ENCODE data around the gene WDR36.

DNA sequence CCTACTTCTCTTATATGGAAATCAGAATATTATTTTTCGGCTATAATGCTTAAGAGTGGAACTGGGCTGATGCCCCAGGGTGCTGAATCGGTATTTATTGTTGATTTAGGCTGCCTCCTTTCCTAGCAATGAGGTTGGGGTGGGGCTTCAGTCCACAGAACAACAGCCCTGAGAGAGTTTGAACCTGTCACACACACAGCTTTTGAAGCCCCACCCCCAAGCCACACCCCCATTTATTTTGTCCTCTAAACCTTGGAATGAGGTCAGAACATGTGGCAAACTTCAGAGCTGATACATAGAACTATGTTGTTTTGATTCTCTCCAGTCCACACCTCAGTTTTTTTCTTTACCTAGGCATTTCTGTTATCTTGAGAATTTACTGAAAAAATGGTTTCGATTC lies 80.4 kb downstream of the WDR36 start:
- TF ChIP-seq, protein P1, sequence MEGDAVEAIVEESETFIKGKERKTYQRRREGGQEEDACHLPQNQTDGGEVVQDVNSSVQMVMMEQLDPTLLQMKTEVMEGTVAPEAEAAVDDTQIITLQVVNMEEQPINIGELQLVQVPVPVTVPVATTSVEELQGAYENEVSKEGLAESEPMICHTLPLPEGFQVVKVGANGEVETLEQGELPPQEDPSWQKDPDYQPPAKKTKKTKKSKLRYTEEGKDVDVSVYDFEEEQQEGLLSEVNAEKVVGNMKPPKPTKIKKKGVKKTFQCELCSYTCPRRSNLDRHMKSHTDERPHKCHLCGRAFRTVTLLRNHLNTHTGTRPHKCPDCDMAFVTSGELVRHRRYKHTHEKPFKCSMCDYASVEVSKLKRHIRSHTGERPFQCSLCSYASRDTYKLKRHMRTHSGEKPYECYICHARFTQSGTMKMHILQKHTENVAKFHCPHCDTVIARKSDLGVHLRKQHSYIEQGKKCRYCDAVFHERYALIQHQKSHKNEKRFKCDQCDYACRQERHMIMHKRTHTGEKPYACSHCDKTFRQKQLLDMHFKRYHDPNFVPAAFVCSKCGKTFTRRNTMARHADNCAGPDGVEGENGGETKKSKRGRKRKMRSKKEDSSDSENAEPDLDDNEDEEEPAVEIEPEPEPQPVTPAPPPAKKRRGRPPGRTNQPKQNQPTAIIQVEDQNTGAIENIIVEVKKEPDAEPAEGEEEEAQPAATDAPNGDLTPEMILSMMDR (conservative IDR thresholded peaks at IDR 0.05; ENCODE audit: low read depth in 2 of 2) = no peak
- TF ChIP-seq, protein P2, sequence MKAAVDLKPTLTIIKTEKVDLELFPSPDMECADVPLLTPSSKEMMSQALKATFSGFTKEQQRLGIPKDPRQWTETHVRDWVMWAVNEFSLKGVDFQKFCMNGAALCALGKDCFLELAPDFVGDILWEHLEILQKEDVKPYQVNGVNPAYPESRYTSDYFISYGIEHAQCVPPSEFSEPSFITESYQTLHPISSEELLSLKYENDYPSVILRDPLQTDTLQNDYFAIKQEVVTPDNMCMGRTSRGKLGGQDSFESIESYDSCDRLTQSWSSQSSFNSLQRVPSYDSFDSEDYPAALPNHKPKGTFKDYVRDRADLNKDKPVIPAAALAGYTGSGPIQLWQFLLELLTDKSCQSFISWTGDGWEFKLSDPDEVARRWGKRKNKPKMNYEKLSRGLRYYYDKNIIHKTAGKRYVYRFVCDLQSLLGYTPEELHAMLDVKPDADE (IDR thresholded peaks at IDR 0.05) = no peak
- TF ChIP-seq, protein P3, sequence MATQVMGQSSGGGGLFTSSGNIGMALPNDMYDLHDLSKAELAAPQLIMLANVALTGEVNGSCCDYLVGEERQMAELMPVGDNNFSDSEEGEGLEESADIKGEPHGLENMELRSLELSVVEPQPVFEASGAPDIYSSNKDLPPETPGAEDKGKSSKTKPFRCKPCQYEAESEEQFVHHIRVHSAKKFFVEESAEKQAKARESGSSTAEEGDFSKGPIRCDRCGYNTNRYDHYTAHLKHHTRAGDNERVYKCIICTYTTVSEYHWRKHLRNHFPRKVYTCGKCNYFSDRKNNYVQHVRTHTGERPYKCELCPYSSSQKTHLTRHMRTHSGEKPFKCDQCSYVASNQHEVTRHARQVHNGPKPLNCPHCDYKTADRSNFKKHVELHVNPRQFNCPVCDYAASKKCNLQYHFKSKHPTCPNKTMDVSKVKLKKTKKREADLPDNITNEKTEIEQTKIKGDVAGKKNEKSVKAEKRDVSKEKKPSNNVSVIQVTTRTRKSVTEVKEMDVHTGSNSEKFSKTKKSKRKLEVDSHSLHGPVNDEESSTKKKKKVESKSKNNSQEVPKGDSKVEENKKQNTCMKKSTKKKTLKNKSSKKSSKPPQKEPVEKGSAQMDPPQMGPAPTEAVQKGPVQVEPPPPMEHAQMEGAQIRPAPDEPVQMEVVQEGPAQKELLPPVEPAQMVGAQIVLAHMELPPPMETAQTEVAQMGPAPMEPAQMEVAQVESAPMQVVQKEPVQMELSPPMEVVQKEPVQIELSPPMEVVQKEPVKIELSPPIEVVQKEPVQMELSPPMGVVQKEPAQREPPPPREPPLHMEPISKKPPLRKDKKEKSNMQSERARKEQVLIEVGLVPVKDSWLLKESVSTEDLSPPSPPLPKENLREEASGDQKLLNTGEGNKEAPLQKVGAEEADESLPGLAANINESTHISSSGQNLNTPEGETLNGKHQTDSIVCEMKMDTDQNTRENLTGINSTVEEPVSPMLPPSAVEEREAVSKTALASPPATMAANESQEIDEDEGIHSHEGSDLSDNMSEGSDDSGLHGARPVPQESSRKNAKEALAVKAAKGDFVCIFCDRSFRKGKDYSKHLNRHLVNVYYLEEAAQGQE (IDR thresholded peaks at IDR 0.05; ENCODE audit: unreplicated experiment) = no peak
- TF ChIP-seq NANOG (IDR thresholded peaks at IDR 0.05; ENCODE audit: borderline replicate concordance) = no peak
- TF ChIP-seq, protein P4, sequence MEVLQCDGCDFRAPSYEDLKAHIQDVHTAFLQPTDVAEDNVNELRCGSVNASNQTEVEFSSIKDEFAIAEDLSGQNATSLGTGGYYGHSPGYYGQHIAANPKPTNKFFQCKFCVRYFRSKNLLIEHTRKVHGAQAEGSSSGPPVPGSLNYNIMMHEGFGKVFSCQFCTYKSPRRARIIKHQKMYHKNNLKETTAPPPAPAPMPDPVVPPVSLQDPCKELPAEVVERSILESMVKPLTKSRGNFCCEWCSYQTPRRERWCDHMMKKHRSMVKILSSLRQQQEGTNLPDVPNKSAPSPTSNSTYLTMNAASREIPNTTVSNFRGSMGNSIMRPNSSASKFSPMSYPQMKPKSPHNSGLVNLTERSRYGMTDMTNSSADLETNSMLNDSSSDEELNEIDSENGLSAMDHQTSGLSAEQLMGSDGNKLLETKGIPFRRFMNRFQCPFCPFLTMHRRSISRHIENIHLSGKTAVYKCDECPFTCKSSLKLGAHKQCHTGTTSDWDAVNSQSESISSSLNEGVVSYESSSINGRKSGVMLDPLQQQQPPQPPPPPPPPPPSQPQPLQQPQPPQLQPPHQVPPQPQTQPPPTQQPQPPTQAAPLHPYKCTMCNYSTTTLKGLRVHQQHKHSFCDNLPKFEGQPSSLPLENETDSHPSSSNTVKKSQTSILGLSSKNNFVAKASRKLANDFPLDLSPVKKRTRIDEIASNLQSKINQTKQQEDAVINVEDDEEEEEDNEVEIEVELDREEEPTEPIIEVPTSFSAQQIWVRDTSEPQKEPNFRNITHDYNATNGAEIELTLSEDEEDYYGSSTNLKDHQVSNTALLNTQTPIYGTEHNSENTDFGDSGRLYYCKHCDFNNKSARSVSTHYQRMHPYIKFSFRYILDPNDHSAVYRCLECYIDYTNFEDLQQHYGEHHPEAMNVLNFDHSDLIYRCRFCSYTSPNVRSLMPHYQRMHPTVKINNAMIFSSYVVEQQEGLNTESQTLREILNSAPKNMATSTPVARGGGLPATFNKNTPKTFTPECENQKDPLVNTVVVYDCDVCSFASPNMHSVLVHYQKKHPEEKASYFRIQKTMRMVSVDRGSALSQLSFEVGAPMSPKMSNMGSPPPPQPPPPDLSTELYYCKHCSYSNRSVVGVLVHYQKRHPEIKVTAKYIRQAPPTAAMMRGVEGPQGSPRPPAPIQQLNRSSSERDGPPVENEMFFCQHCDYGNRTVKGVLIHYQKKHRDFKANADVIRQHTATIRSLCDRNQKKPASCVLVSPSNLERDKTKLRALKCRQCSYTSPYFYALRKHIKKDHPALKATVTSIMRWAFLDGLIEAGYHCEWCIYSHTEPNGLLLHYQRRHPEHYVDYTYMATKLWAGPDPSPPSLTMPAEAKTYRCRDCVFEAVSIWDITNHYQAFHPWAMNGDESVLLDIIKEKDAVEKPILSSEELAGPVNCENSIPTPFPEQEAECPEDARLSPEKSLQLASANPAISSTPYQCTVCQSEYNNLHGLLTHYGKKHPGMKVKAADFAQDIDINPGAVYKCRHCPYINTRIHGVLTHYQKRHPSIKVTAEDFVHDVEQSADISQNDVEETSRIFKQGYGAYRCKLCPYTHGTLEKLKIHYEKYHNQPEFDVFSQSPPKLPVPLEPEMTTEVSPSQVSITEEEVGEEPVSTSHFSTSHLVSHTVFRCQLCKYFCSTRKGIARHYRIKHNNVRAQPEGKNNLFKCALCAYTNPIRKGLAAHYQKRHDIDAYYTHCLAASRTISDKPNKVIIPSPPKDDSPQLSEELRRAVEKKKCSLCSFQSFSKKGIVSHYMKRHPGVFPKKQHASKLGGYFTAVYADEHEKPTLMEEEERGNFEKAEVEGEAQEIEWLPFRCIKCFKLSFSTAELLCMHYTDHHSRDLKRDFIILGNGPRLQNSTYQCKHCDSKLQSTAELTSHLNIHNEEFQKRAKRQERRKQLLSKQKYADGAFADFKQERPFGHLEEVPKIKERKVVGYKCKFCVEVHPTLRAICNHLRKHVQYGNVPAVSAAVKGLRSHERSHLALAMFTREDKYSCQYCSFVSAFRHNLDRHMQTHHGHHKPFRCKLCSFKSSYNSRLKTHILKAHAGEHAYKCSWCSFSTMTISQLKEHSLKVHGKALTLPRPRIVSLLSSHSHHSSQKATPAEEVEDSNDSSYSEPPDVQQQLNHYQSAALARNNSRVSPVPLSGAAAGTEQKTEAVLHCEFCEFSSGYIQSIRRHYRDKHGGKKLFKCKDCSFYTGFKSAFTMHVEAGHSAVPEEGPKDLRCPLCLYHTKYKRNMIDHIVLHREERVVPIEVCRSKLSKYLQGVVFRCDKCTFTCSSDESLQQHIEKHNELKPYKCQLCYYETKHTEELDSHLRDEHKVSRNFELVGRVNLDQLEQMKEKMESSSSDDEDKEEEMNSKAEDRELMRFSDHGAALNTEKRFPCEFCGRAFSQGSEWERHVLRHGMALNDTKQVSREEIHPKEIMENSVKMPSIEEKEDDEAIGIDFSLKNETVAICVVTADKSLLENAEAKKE (CRISPR knock-in tag; IDR thresholded peaks at IDR 0.05) = no peak
- TF ChIP-seq EZH2 (IDR thresholded peaks at IDR 0.05; ENCODE audit: low read depth, unreplicated experiment) = no peak
- TF ChIP-seq POLR2AphosphoS5 (IDR thresholded peaks at IDR 0.05; ENCODE audit: low read depth) = no peak
- TF ChIP-seq JUNB (IDR thresholded peaks at IDR 0.05; ENCODE audit: unreplicated experiment) = no peak
- no peak for TF ChIP-seq EZH2phosphoT487 (IDR thresholded peaks at IDR 0.05; ENCODE audit: unreplicated experiment)
- TF ChIP-seq ZNF331 (CRISPR knock-in tag; IDR thresholded peaks at IDR 0.05; ENCODE audit: low read depth) = no peak
- TF ChIP-seq STAT1 (IDR thresholded peaks at IDR 0.05; ENCODE audit: unreplicated experiment) = no peak

Data from GM23338 (cell line).